ENCODE measurements around the gene CTNNAL1. TPM values are rescaled to one million over a fixed set of nuclear protein-coding genes. Genes with fewer than 3 reads are reported as not detected.

Gene CTNNAL1
- polyA plus RNA-seq, 1 donor from 2014 or later: 24.7 TPM

GRCh38 chr9:108919517-108919916 is 93.8 kb downstream of the CTNNAL1 start:
- H3K4me2 ChIP-seq (ENCODE audit: low read length): no peak overlapping the region
- H4K20me1 ChIP-seq (ENCODE audit: insufficient read depth): no peaks in the 10 kb centered on the region
- no peaks in the 10 kb centered on the region for H3F3A ChIP-seq (ENCODE audit: insufficient read depth, low read length, poor library complexity, severe bottlenecking)
- H3K79me2 ChIP-seq (replicated peaks; ENCODE audit: insufficient read depth, low read length): no peaks in the 10 kb centered on the region
- no peaks in the 10 kb centered on the region for H3K9me3 ChIP-seq (ENCODE audit: low read length)
- peaks cover 10% of the 10 kb centered on the region for H3K36me3 ChIP-seq (ENCODE audit: insufficient read depth, low read length)
- H3K4me3 ChIP-seq (ENCODE audit: low read length): no peak overlapping the region
- no peak overlapping the region for H3K27ac ChIP-seq (ENCODE audit: low read length)
- H3K27me3 ChIP-seq (ENCODE audit: insufficient read depth, low read depth, low read length): no peaks in the 10 kb centered on the region
- no peak overlapping the region for H3K9ac ChIP-seq (ENCODE audit: low read length)
- no peak overlapping the region for H2AFZ ChIP-seq (ENCODE audit: low read depth, low read length)
- TF ChIP-seq, protein P1, sequence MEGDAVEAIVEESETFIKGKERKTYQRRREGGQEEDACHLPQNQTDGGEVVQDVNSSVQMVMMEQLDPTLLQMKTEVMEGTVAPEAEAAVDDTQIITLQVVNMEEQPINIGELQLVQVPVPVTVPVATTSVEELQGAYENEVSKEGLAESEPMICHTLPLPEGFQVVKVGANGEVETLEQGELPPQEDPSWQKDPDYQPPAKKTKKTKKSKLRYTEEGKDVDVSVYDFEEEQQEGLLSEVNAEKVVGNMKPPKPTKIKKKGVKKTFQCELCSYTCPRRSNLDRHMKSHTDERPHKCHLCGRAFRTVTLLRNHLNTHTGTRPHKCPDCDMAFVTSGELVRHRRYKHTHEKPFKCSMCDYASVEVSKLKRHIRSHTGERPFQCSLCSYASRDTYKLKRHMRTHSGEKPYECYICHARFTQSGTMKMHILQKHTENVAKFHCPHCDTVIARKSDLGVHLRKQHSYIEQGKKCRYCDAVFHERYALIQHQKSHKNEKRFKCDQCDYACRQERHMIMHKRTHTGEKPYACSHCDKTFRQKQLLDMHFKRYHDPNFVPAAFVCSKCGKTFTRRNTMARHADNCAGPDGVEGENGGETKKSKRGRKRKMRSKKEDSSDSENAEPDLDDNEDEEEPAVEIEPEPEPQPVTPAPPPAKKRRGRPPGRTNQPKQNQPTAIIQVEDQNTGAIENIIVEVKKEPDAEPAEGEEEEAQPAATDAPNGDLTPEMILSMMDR (IDR thresholded peaks at IDR 0.05; ENCODE audit: poor library complexity, severe bottlenecking): no peak
- no peak for TF ChIP-seq EP300 (conservative IDR thresholded peaks at IDR 0.05; ENCODE audit: poor library complexity, severe bottlenecking)
- TF ChIP-seq REST (IDR thresholded peaks at IDR 0.05; ENCODE audit: borderline replicate concordance): no peak
- no peak for TF ChIP-seq MXI1 (conservative IDR thresholded peaks at IDR 0.05; ENCODE audit: poor library complexity, severe bottlenecking)
- no peak for TF ChIP-seq SMC3 (conservative IDR thresholded peaks at IDR 0.05; ENCODE audit: poor library complexity)
- TF ChIP-seq EZH2 (IDR thresholded peaks at IDR 0.05; ENCODE audit: borderline replicate concordance, insufficient read depth, low read length, poor library complexity, severe bottlenecking): no peak
- no peak for TF ChIP-seq RAD21 (conservative IDR thresholded peaks at IDR 0.05)
- no peak for TF ChIP-seq TAF1 (IDR thresholded peaks at IDR 0.05; ENCODE audit: low read depth)
- no peak for TF ChIP-seq POLR2AphosphoS5 (IDR thresholded peaks at IDR 0.05)
- no peaks in the 10 kb centered on the region for H3K9me2 ChIP-seq (ENCODE audit: insufficient read depth, low read length)

DNA sequence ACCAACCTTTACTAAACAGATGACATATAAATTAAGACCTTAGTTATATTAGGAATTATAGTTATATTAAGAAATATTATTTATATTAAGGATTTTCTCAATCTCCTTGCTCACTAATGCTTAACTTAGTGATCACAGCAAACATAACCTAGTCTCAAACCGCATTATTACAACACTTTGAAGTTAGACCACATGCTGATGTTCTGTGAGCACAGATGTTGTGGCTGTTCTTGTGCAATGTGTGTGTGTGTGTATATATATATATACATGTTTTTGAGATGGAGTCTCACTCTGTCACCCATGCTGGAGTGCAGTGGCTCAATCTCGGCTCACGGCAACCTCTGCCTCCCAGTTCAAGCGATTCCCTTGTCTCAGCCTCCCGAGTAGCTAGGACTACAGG is 99.9 kb downstream of the CTNNAL1 start:
- Histone ChIP-seq H3K27ac (ENCODE audit: low read length) (no peak overlapping the region), H3F3A (ENCODE audit: insufficient read depth, low read length, poor library complexity, severe bottlenecking) (no peaks in the 10 kb centered on the region), H3K36me3 (ENCODE audit: insufficient read depth, low read length) (peaks cover 19% of the 10 kb centered on the region), H4K20me1 (ENCODE audit: insufficient read depth) (no peaks in the 10 kb centered on the region), H3K4me3 (ENCODE audit: low read length) (no peak overlapping the region), H2AFZ (ENCODE audit: low read depth, low read length) (no peak overlapping the region), H3K9me3 (ENCODE audit: low read length) (no peaks in the 10 kb centered on the region), H3K9ac (ENCODE audit: low read length) (no peak overlapping the region), H3K9me2 (ENCODE audit: insufficient read depth, low read length) (no peaks in the 10 kb centered on the region), H3K27me3 (ENCODE audit: insufficient read depth, low read depth, low read length) (no peaks in the 10 kb centered on the region), H3K79me2 (replicated peaks; ENCODE audit: insufficient read depth, low read length) (no peaks in the 10 kb centered on the region), H3K4me2 (ENCODE audit: low read length) (no peak overlapping the region)
- no peak for TF ChIP-seq EZH2 (IDR thresholded peaks at IDR 0.05; ENCODE audit: borderline replicate concordance, insufficient read depth, low read length, poor library complexity, severe bottlenecking)
- TF ChIP-seq, protein P1 (IDR thresholded peaks at IDR 0.05; ENCODE audit: poor library complexity, severe bottlenecking): no peak
- TF ChIP-seq POLR2AphosphoS5 (IDR thresholded peaks at IDR 0.05): no peak
- TF ChIP-seq TAF1 (IDR thresholded peaks at IDR 0.05; ENCODE audit: low read depth): no peak
- TF ChIP-seq EP300 (conservative IDR thresholded peaks at IDR 0.05; ENCODE audit: poor library complexity, severe bottlenecking): no peak
- no peak for TF ChIP-seq REST (IDR thresholded peaks at IDR 0.05; ENCODE audit: borderline replicate concordance)
- no peak for TF ChIP-seq MXI1 (conservative IDR thresholded peaks at IDR 0.05; ENCODE audit: poor library complexity, severe bottlenecking)
- no peak for TF ChIP-seq SMC3 (conservative IDR thresholded peaks at IDR 0.05; ENCODE audit: poor library complexity)
- no peak for TF ChIP-seq RAD21 (conservative IDR thresholded peaks at IDR 0.05)
